ENCODE results near the gene ADAM33. TPM values are rescaled to one million over a fixed set of nuclear protein-coding genes. Genes with fewer than 3 reads are reported as not detected.

The ADAM33 gene
- total RNA-seq, 1 experiment from 2014 or later, result not detected

DNA sequence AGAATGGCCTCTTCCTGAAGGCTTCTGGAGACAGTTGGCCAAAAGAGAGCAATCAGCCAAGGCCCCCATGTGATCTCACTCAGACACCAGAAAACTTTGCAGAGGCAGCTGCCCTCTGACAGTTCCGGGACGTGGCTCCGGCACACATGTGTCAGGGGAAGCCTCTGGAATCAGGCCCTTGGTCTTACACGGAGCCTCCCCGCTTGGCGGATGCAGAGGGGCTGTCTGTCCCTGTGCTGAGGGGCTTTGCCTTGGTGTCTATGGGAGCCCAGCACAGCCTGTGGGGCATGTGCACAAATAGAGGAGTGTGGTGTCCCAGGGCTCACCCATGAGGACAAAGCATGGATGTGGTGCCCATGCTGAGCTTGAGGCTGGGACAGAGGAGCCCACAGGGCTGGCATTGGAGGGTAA lies 16.8 kb upstream of the ADAM33 start:
- CTCF ChIA-PET, result interaction anchor here (1.6 kb wide), 1 partner anchor 12 kb away, joined by 4 read pairs; no protein-coding TSS in a partner anchor
- BruUV-seq (replicated peaks), result no TSS peak
- Mint-ChIP-seq H3K27me3 (ENCODE audit: unreplicated experiment) (peaks cover 20% of the 10 kb centered on the region), H3K36me3 (ENCODE audit: insufficient read depth, unreplicated experiment) (no peaks in the 10 kb centered on the region), H3K4me1 (ENCODE audit: low read depth, unreplicated experiment) (no peaks in the 10 kb centered on the region), H3K4me3 (ENCODE audit: low read depth, unreplicated experiment) (no peak overlapping the region), H3K27ac (ENCODE audit: unreplicated experiment) (no peak overlapping the region), H3K9me3 (ENCODE audit: low read depth, unreplicated experiment) (no peaks in the 10 kb centered on the region)
- DNase-seq, result no peak
- intact Hi-C loops (cut with micrococcal nuclease; ENCODE audit: unreplicated experiment), result no loop called here
- TF ChIP-seq, protein P1, sequence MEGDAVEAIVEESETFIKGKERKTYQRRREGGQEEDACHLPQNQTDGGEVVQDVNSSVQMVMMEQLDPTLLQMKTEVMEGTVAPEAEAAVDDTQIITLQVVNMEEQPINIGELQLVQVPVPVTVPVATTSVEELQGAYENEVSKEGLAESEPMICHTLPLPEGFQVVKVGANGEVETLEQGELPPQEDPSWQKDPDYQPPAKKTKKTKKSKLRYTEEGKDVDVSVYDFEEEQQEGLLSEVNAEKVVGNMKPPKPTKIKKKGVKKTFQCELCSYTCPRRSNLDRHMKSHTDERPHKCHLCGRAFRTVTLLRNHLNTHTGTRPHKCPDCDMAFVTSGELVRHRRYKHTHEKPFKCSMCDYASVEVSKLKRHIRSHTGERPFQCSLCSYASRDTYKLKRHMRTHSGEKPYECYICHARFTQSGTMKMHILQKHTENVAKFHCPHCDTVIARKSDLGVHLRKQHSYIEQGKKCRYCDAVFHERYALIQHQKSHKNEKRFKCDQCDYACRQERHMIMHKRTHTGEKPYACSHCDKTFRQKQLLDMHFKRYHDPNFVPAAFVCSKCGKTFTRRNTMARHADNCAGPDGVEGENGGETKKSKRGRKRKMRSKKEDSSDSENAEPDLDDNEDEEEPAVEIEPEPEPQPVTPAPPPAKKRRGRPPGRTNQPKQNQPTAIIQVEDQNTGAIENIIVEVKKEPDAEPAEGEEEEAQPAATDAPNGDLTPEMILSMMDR (IDR thresholded peaks at IDR 0.05; ENCODE audit: unreplicated experiment), result no peak

DNA sequence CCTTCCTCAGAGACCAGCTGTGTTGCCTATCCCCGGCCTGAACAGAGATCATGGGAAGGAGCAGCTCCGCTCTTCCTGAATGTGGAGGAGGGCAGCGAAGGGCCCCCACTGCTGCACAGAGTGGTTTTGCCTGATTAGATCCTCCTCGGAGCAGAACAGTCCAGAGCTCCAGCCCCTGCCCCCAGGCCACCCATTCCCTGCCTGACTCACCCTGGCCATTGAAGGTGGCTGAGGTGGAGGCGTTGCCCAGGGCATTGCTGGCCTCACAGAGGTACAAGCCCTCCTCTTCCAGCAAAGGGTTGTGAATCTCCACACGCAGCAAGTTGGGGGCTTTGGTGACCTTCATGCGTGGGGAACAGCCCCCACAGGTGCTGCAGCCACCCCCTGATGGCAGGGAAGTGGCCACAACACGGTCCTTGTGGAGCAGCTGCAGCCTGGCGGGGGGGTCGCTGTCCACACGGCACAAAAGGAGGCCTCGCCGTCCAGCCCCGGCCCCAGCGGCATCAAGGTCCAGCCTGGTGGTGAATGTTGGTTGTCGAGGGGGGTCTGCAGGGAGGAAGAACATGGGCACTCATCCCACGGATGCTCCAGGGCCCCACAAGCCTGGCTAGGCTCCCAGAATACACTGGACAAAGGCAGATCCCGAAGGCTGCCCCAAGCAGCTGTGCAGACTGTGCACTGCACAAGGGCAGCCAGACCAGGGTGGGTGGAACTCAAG lies 15.9 kb upstream of the ADAM33 start:
- CTCF ChIA-PET, result no interaction called here
- Mint-ChIP-seq H3K9me3 (ENCODE audit: low read depth, unreplicated experiment) (no peaks in the 10 kb centered on the region), H3K27ac (ENCODE audit: unreplicated experiment) (no peak overlapping the region), H3K27me3 (ENCODE audit: unreplicated experiment) (peaks cover 14% of the 10 kb centered on the region), H3K36me3 (ENCODE audit: insufficient read depth, unreplicated experiment) (no peaks in the 10 kb centered on the region), H3K4me1 (ENCODE audit: low read depth, unreplicated experiment) (no peaks in the 10 kb centered on the region), H3K4me3 (ENCODE audit: low read depth, unreplicated experiment) (no peak overlapping the region)
- no peak for DNase-seq
- TF ChIP-seq, protein P1 (IDR thresholded peaks at IDR 0.05; ENCODE audit: unreplicated experiment), result no peak
- BruUV-seq (replicated peaks), result no TSS peak
- intact Hi-C loops (cut with micrococcal nuclease; ENCODE audit: unreplicated experiment), result no loop called here

DNA sequence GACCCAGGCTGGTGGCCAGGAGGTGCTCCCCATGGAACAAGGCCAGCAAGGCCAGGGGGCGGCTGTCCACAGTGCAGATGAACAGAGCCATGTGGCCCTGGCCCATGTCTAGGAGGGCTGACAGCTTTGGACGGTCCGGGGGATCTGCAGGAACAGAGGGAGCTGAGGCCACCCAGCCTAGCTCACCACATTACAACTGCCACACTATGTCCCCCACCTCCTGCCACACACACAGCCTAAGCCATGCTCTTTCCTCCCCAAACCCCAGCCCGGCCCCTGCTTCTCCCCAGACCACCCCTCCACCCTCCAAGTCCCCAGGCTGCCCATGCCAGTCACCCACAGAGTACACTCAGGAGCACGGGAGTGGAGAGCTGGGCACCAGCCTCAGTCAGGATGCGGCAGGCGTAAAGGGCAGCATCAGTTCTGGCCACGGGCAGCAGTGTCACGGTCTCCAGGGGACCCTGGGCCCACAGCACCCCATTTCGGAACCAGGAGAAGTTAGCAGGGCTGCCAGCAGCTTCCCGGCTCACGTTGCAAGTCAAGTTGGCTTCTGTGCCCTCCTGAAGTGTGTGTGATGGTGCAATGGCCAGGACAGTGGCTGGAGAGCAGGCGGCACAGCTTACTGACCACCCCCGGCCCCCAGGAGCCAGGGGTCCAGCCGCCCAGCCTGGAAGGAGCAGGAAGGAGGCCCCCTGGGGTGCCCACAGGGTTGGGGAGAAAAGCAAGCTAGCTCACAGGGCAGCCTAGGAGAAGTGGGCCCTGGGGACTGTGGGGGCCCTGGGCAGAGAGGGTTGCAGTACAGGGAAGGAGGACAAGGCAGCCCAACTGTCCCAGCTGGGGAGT lies 15.2 kb upstream of the ADAM33 start:
- intact Hi-C loops (cut with micrococcal nuclease; ENCODE audit: unreplicated experiment), result no loop called here
- no TSS peak for BruUV-seq (replicated peaks)
- Mint-ChIP-seq H3K4me1 (ENCODE audit: low read depth, unreplicated experiment) (no peaks in the 10 kb centered on the region), H3K36me3 (ENCODE audit: insufficient read depth, unreplicated experiment) (no peaks in the 10 kb centered on the region), H3K4me3 (ENCODE audit: low read depth, unreplicated experiment) (no peak overlapping the region), H3K9me3 (ENCODE audit: low read depth, unreplicated experiment) (no peaks in the 10 kb centered on the region), H3K27me3 (ENCODE audit: unreplicated experiment) (peaks cover 14% of the 10 kb centered on the region), H3K27ac (ENCODE audit: unreplicated experiment) (no peak overlapping the region)
- TF ChIP-seq, protein P1 (IDR thresholded peaks at IDR 0.05; ENCODE audit: unreplicated experiment), result no peak
- no peak for DNase-seq
- CTCF ChIA-PET, result no interaction called here

DNA sequence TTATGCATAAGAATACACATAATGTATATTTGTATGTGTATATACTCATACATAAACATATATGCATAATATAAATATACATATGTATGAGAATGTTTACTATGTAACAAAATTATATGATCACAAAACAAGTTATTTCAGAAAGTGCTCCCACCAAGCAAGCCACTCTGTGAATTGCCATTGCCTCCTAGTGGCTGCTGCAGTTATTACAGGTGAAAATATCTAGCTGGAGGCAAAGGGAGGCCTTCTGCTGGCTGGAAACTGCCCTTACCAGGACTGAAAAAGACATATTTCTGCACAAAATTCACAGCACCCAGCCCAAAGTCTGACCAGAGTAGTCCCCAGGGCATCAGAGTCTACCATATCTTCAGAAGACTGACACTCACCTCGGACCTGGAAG lies 14.4 kb upstream of the ADAM33 start:
- CTCF ChIA-PET, result no interaction called here
- Mint-ChIP-seq H3K4me3 (ENCODE audit: low read depth, unreplicated experiment) (no peak overlapping the region), H3K36me3 (ENCODE audit: insufficient read depth, unreplicated experiment) (no peaks in the 10 kb centered on the region), H3K27ac (ENCODE audit: unreplicated experiment) (no peak overlapping the region), H3K9me3 (ENCODE audit: low read depth, unreplicated experiment) (no peaks in the 10 kb centered on the region), H3K4me1 (ENCODE audit: low read depth, unreplicated experiment) (no peaks in the 10 kb centered on the region), H3K27me3 (ENCODE audit: unreplicated experiment) (peaks cover 14% of the 10 kb centered on the region)
- BruUV-seq (replicated peaks), result no TSS peak
- no peak for DNase-seq
- intact Hi-C loops (cut with micrococcal nuclease; ENCODE audit: unreplicated experiment), result no loop called here
- TF ChIP-seq, protein P1 (IDR thresholded peaks at IDR 0.05; ENCODE audit: unreplicated experiment), result no peak
